NCI-H1694 treated with DMSO at 0.1 percent for 48 hours (cell line): ENCODE data around the gene PHACTR1.

Experiments
- DNase-seq: peaks from one replicate; lab custom pipeline; 2025; lab: John Stamatoyannopoulos, UW

Gene PHACTR1

GRCh38 chr6:12993283-12993898 lies 276.8 kb downstream of the PHACTR1 start:
- no peak for DNase-seq

DNA sequence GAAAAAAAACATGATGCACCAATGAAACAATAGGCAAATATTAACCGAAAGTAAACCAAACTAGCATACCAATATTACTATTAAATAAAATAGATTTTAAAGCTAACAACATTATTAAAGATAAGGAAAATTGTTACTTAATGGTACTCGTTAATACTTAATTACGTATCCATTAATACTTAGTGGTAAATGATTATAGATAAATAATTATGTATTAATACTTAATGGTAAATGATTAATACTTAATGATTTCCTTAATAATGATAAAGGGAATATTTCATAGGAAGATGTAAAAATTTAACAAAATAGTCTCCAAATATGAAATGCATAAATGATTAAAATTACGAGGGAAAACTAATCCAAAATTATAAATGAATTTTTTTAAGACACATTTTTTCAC lies 278.9 kb downstream of the PHACTR1 start:
- DNase-seq = no peak

DNA sequence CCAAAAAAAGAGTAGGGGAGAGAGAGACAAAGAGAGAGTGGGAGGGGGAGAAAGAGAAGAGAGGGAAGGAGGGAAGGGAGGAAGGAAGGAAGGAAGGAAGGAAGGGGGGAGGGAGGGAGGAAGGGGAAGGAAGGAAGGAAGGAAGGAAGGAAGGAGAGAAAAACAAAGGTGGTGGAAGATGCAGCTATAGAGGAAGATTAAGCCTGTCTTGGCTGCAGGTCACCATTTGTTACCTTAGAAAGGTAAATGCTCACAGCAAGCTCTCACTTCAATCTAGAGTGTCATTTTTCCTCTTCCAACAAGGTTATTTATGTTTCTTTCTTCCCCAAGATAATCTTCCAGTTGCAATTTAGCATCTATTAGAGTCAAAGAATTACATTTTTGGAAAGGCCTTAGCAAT lies 284.0 kb downstream of the PHACTR1 start:
- DNase-seq = no peak

DNA sequence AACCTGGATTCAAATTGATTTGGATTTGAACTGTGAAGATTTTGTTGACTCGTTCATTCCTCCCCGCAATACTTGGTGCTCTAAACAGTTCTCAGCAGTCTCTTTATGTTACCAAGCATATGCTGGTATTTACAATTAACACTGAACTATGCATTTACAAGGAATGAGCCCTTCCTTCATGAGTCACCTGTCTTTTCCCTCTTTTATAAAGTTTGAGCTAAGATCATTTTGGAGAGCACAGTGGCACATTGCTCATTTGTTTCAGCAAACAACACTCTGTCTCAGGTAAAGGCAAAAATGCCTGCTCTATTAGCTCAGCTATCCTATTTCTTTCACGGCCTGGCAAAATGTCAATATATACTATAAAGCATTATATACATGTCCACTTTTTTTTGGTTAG lies 285.4 kb downstream of the PHACTR1 start:
- no peak for DNase-seq

- DNase-seq = no peak
These were observed 288.0 kb downstream of the PHACTR1 start for GRCh38 chr6:13004601-13005000.

GRCh38 chr6:13005994-13006393 lies 289.4 kb downstream of the PHACTR1 start:
- DNase-seq = no peak

GRCh38 chr6:13006578-13007300 lies 290.2 kb downstream of the PHACTR1 start:
- no peak for DNase-seq

DNA sequence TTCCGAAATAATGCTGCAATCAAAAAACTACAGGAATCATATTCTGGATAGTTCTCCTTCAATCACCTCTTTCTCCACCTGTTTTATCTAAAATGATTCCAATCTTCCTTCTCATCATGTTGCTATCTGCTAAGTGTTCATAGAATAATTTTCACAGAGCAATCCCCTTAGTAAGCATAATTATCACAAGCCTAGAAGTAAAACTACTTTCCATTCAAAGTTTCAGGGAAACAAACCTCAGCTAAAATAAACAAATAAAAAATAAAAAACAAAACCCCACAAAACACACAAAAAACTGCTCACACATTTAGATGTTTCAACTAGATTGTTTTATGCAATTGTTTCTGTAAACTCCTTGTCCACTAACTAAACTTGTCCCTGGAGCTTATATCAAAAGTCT lies 291.2 kb downstream of the PHACTR1 start:
- no peak for DNase-seq

DNA sequence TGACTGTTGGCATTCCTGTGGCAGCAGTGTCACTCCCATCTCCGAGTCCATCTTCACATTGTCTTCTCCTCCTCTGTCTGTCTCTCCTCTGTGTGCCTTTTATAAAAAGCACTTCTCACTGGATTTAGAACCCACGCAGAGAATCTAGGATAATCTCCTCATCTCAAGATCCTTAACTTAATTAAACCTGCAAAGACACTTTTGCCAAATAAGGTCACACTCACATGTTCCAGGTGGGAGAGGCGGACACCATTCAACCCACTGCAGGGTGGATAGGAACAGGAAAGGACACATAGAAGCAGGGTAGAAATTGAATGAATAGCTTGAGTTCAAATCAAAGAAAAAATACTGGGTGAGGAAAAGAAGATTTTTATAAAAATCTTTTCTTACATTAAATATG lies 292.5 kb downstream of the PHACTR1 start:
- DNase-seq = no peak

GRCh38 chr6:13009461-13009860 lies 292.9 kb downstream of the PHACTR1 start:
- no peak for DNase-seq

- DNase-seq = no peak
These were observed 295.1 kb downstream of the PHACTR1 start for GRCh38 chr6:13011612-13012146.

GRCh38 chr6:13012296-13012695 lies 295.7 kb downstream of the PHACTR1 start:
- DNase-seq = no peak

DNA sequence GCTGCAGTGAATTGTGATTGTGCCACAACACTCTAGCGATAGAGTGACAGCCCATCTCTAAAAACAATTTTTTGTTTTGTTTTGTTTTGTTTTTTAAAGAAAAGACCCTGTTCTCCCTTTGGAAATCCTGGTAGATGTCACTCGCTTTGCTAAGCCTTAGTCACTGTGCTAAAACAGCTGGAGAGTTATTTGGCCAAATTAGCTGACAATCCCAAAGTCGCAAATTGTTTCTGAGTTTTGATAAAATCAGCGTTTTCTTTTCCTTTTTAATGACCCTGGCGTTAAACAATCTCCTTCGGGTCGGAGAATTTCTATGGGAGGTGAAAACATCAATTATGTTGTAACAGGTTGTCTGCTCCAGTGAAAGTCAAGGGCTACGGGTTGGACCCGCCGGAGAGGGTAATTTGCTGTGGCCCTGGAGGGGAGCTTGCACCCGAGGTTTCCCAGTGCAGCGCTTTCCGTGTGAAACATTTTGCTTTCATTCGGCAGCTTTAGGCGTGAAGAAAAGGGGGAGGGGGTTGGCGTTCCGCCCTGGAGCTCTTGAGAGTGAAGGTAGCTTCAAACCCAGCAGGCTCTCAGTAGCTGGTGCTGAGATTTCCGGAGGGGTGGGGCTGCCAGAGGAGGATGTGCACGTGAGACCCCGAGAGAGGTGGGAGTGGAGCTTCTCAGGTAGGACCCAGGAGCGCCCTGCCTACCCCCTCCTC lies 296.6 kb downstream of the PHACTR1 start:
- no peak for DNase-seq

GRCh38 chr6:13013681-13014503 lies 297.3 kb downstream of the PHACTR1 start:
- DNase-seq = no peak

GRCh38 chr6:13014504-13015378 lies 298.2 kb downstream of the PHACTR1 start:
- DNase-seq = no peak

DNA sequence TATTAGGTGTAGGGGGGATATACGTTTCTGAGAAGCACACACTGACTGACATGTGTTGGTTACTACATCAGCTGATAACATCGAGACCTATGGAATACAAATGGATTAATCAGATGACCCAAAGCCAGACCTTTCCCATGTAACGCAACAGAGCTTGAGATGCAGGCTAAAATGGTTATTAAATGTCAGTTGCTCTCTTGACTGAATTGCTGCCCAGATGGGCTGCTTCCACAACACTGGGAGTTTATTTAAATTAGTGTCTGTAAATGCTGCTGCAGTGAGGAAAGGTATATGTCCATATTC lies 298.8 kb downstream of the PHACTR1 start:
- no peak for DNase-seq

DNA sequence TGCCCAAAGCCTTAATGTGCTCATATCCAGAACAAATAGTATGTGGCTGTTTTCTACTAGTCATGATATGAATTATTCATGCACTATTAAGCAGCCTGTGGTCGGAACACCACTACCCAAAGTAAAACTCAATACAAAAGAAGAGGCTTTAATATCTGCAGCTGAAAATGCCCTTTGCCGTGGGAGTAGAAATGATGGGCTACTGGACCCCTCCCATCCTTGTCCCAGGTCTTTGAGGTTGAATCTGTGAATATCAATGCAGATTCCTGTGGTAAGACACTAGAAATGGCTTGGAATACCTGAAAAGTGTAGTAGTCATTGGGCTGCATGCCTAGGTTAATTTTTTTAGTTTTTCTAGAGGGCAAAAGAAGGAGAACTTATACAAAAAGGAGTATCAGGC lies 308.0 kb downstream of the PHACTR1 start:
- DNase-seq = no peak

DNA sequence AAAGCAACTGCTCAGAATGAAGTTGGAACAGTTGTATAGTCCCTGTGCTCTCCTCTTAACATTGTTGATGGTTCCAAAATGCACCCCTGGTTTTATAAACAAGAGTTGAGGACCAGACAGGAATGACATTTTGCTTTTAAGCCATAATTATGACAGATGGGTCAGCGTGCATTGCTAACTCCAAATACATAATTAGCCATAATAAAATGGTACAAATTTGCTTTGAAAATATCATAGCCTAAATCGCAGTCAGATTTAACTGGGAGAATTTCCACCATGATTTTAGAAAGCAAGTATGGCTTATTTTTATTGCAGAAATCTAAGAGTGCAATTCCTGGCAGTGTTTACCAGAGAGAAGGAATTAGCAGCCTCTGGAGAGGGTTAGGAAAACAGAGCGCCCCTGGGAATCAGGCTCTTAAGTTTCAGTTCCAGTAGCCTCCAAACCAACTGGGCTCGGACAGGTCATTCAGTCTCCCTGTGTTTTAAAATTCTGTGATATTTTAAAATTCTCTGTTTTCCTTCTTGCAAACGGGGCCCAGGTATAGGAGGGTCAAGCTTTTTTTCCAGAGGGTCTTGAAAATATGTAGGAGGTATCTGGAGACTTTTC lies 309.4 kb downstream of the PHACTR1 start:
- DNase-seq = no peak

DNA sequence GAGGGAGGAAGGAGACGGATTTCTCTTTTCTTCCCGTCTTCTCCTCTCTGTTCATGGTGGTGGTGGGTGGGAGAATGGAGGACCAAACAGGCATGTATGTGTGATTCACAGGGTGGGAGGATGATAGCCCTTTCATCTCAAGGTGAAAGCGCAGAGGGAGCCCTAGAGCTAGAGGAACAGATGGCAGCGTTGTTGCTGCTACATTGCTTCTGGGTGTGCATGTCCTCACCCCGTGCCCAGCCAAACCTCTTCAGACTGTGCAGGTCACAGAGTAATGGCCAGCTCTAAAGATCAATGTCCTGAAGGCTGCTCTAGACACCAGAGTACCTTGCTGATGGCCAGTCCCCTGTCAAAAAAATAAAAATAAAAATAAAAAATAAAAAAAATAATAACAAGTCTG lies 310.0 kb downstream of the PHACTR1 start:
- no peak for DNase-seq

- no peak for DNase-seq
These were observed 310.6 kb downstream of the PHACTR1 start for GRCh38 chr6:13027207-13027606.

GRCh38 chr6:13030396-13030795 lies 313.8 kb downstream of the PHACTR1 start:
- no peak for DNase-seq
